HG03135 (cell line): Measurements from ENCODE around the gene REL.

ENCODE experiments used
- ATAC-seq: cut with Tn5 transposase; IDR thresholded peaks from one replicate; pipeline ENCODE4 v1.9.1; 2021; ENCODE audit warnings: mild to moderate bottlenecking, moderate library complexity; ENCODE audit not compliant: unreplicated experiment

Gene REL

DNA sequence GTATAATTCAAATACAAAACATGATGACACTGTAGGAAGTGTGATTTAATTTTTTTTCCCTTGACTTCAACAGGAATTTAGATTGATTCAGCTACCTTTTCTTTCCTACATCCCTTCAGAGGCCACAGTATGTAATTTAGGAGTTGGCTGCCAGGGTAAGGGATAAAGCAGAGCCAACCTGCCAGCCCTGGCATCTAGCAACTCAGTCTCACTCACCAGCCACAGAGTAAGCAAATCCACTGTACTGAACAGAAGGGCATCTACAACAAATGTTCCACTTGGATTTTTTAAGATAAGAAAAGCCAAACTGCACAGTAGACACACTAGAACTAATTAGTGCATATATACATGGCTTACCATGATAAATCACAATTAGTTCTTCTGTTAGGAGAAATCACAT lies 81.8 kb downstream of the REL start:
- ATAC-seq = no peak

DNA sequence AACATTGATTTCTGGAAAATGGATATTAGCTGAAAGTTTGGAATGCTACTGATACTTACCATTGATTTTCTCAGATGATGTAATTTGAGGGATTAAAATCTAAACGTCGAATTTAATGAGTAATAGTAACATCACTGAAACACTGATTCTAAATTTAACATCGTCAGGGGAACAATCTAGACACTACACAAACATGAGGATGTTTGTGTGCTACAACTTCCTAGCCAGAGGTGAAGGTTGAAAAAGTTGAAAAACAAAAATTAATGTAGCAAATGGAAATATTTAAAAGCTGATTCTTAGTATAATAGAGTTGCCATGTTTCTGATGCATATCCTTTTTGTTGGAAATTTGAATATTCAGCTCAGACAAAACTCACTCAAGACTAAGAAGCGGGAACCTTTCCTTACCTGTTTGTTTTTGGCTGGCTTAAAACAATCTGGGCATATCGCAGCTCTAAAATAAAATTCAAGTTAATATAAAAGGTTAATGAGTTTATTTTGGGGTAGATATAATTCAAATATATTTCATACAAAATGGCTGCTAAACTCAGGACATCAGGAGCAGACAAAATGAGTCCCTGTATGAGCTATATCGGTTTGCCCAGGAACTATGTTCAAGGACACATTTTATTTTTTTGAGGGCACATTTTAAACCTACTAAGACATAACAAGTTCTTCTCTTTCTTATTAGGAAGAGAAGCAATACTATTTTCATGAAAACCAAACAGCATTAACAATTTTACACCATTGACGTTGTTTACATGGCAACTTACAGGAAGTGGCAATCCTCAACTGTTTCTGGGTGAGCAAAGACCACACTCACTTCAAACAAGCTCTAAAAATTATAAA lies 83.5 kb downstream of the REL start:
- ATAC-seq = no peak

DNA sequence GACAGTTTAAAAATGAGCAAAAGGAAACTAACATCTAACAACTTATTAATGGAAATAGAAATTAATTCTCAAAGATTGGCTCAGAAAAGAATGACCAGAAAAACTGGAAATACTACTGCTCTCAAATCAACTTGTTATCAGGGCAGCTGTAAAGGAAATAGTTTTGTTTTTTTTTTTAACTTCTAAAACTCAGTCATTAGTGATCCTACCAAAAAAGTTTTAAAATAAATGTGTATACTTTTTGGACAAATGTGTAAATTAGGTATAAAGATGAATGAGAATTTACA lies 84.1 kb downstream of the REL start:
- ATAC-seq = no peak

DNA sequence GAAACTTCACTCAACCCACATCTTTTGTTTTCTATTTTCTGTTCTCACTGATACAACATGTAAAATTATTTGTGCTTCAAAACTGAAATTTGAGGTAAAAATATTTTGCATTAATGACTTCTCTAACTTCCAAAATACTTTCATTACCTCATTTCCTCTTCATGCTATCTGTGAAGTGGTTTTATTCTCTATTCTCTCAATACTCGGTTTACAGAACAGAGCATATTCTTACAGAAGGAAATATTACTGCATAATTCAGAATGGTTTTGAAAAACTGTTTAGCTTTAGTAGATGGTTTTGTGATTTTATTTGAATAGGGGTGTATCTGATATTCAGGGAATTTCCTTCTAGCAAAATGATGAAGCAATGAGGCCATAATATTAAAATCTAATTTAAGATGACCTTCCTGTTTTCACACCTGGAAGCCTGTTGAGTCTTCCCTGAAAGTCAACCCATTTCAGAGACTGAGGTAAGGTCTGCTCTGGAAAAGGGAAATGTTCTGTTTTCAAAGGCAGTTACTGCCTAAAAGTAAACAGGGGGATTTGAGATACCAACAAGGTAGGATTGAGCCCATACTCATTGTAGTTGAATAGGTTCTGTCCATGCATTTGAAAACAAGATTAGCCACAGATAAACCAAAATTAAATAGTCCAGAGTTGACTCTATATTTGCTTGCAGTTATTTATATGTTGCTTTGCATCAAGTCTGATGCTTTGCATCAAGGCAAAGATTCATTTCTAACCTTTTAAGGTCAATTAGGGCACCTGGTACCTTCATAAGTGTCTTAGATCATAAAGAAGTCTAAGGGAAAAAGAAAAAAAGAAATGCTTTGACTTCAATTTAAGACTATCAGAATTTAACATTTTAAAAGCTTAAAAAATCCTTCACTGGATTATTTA lies 85.4 kb downstream of the REL start:
- no peak for ATAC-seq

DNA sequence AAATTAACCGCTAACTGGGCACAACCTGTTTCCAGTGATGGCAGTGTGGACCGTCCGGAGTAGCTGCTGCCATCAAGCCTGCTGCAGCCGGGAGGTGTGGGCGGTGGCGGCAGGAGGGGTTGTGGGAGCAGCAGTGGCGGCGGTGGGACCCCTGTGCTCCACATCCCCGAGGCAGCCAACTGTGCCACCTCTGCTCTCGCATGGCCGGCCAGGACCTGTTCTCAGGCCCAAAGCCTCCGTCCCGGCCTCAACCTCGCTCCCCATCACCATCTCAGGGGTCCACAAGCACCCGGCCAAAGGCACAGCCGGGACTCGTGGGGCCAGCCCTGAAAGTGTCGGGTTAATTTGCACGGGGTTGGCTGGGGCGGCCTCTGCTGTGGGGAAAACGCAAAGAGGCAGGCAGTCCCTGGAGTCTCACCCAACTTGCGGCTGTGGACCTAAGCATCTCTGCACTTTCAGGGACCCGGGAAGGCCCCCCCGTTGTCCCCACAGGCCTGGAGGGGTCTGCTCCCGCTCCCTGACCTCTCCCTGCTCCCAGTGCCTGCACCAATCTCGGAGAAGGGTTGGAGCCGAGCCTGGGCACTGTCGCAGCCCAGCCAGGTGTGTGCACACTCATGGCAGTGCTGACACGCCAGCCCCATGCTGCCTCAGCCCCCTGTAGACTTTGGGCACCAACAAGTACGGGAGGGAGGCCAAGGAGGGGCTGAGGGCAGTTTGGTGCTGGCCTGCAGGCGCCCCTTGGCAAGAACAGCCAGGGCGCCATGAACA lies 91.7 kb downstream of the REL start:
- no peak for ATAC-seq

DNA sequence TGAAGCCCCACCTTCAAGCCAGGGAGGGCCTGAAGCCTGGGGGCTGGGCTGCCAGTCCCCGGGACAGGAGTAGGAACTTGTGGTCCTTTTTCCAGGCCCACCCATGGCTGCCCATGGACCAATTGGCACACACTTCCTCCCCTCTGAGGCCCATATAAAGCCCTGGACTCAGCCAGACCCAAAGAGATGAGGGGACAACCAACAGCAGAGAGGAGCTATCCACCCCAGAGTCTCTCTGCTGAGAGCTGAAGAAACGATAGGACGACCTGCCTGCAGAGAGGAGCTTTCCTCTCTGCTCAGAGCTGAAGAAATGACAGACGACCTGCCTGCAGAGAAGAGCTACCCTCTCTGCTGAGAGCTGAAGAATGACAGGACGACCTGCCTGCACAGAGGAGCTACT lies 92.3 kb downstream of the REL start:
- no peak for ATAC-seq

DNA sequence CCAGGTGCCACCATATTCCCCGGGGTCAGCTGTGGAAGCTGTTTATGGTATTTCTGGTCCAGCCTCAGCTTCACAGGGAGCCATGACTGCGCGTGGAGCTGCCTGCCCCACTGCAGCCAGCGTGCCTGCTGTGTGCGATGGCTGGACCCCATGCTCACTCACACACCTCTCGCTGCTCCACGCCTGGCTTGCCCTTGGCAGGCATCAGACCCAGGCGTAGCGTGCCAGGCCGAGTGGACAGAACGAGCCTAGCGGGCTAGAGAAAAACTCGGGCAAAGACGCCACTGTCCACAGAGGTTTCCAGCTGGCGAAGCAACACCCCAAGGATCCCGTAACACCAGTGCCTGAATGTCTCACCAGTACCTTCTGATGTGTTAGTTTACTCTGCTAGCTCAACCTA lies 93.3 kb downstream of the REL start:
- no peak for ATAC-seq
